Esophagus (tissue), 2 donors: ENCODE data around the gene ITPR1. TPM values are rescaled to one million over a fixed set of nuclear protein-coding genes. Genes with fewer than 3 reads are reported as not detected.

Experiments
- H3K27ac ChIP-seq, 2 donors: one replicate each; pipeline ENCODE4 v1.5.1; 2013; ENCODE audit warnings: low read depth in 2 of 2, mild to moderate bottlenecking in 2 of 2, inconsistent platforms in 1 of 2, low read length in 1 of 2, moderate library complexity in 1 of 2
- H3K27me3 ChIP-seq, 2 donors: one replicate each; pipeline ENCODE4 v1.6.1; 2013; ENCODE audit warnings: low read length in 2 of 2, control low read depth in 1 of 2, mild to moderate bottlenecking in 1 of 2; ENCODE audit not compliant: insufficient read depth in 2 of 2, control insufficient read depth in 1 of 2
- H3K36me3 ChIP-seq, 2 donors: one replicate each; pipeline ENCODE4 v1.6.1; 2013; ENCODE audit warnings: low read length in 1 of 2; ENCODE audit not compliant: control insufficient read depth in 2 of 2, insufficient read depth in 2 of 2
- H3K4me1 ChIP-seq, 2 donors: one replicate each; pipeline ENCODE4 v1.6.1; 2013; ENCODE audit warnings: low read length in 1 of 2; ENCODE audit not compliant: control insufficient read depth in 2 of 2, insufficient read depth in 2 of 2
- H3K4me3 ChIP-seq, 2 donors: one replicate each; pipeline ENCODE4 v1.5.1; 2013; ENCODE audit warnings: low read length in 2 of 2, mild to moderate bottlenecking in 2 of 2, low read depth in 1 of 2, moderate library complexity in 1 of 2
- H3K9me3 ChIP-seq, 2 donors: one replicate each; pipeline ENCODE4 v1.6.1; 2013; ENCODE audit warnings: mild to moderate bottlenecking in 2 of 2, low read depth in 1 of 2, low read length in 1 of 2, moderate library complexity in 1 of 2; ENCODE audit not compliant: control insufficient read depth in 2 of 2, insufficient read depth in 1 of 2
- WGBS, 2 donors: extraction: QIAGEN DNeasy Blood & Tissue Kit; methylation state at CpG; one replicate each; pipeline ENCODE4 v1.1.7; 2013; 5-methylcytosine and 5-hydroxymethylcytosine counted together
- polyA plus RNA-seq, 2 donors: library from polyadenylated mRNA; stranded (reverse); fragments of 200-250 nt; gene quantifications; one replicate each; pipeline ENCODE4 v1.2.3, GENCODE V29; 2013
- donor health status: healthy with polysubstance abuse.
- donor health status: Bipolar disorder and iron deficiency.

The ITPR1 gene
- polyA plus RNA-seq, 2 donors: 7.5 to 16.3 TPM

- H3K27ac ChIP-seq: no peak overlapping the region
- 80 to 84% methylated on average over 4 of the region's 4 CpGs for WGBS, 2 donors
- H3K9me3 ChIP-seq: no peaks in the 10 kb centered on the region
- no peak overlapping the region for H3K4me3 ChIP-seq
- no peaks in the 10 kb centered on the region for H3K4me1 ChIP-seq
- H3K27me3 ChIP-seq: no peaks in the 10 kb centered on the region
- no peaks in the 10 kb centered on the region for H3K36me3 ChIP-seq
These were observed 106.5 kb downstream of the ITPR1 start for GRCh38 chr3:4599612-4600011.

GRCh38 chr3:4600493-4600892, 107.3 kb downstream of the ITPR1 start:
- no peaks in the 10 kb centered on the region for H3K4me1 ChIP-seq
- no peaks in the 10 kb centered on the region for H3K9me3 ChIP-seq
- no peaks in the 10 kb centered on the region for H3K36me3 ChIP-seq
- WGBS, 2 donors: 64 to 66% methylated on average over 6 of the region's 6 CpGs
- no peak overlapping the region for H3K4me3 ChIP-seq
- H3K27me3 ChIP-seq: no peaks in the 10 kb centered on the region
- H3K27ac ChIP-seq: no peak overlapping the region

GRCh38 chr3:4601892-4602291, 108.7 kb downstream of the ITPR1 start:
- WGBS, 2 donors: 67 to 78% methylated on average over 3 of the region's 3 CpGs
- H3K27me3 ChIP-seq: no peaks in the 10 kb centered on the region
- no peaks in the 10 kb centered on the region for H3K4me1 ChIP-seq
- no peak overlapping the region for H3K4me3 ChIP-seq
- H3K36me3 ChIP-seq: no peaks in the 10 kb centered on the region
- no peaks in the 10 kb centered on the region for H3K9me3 ChIP-seq
- no peak overlapping the region for H3K27ac ChIP-seq

- no peak overlapping the region for H3K27ac ChIP-seq
- no peaks in the 10 kb centered on the region for H3K4me1 ChIP-seq
- 86 to 93% methylated on average over 5 of the region's 5 CpGs for WGBS, 2 donors
- H3K36me3 ChIP-seq: no peaks in the 10 kb centered on the region
- no peak overlapping the region for H3K4me3 ChIP-seq
- H3K9me3 ChIP-seq: no peaks in the 10 kb centered on the region
- no peaks in the 10 kb centered on the region for H3K27me3 ChIP-seq
These were observed 111.5 kb downstream of the ITPR1 start for GRCh38 chr3:4604693-4605092.

GRCh38 chr3:4606911-4607310, 113.8 kb downstream of the ITPR1 start:
- H3K27ac ChIP-seq: no peak overlapping the region
- H3K4me1 ChIP-seq: no peaks in the 10 kb centered on the region
- 71 to 73% methylated on average over 4 of the region's 4 CpGs for WGBS, 2 donors
- H3K36me3 ChIP-seq: no peaks in the 10 kb centered on the region
- H3K4me3 ChIP-seq: no peak overlapping the region
- H3K9me3 ChIP-seq: no peaks in the 10 kb centered on the region
- H3K27me3 ChIP-seq: no peaks in the 10 kb centered on the region

GRCh38 chr3:4613366-4613765, 120.2 kb downstream of the ITPR1 start:
- H3K27ac ChIP-seq: no peak overlapping the region
- no peaks in the 10 kb centered on the region for H3K36me3 ChIP-seq
- H3K27me3 ChIP-seq: no peaks in the 10 kb centered on the region
- no peak overlapping the region for H3K4me3 ChIP-seq
- no peaks in the 10 kb centered on the region for H3K4me1 ChIP-seq
- 58 to 81% methylated on average over 3 of the region's 3 CpGs for WGBS, 2 donors
- H3K9me3 ChIP-seq: no peaks in the 10 kb centered on the region

GRCh38 chr3:4614070-4614469, 120.9 kb downstream of the ITPR1 start:
- H3K4me3 ChIP-seq: no peak overlapping the region
- H3K27me3 ChIP-seq: no peaks in the 10 kb centered on the region
- H3K9me3 ChIP-seq: no peaks in the 10 kb centered on the region
- no peak overlapping the region for H3K27ac ChIP-seq
- 83 to 86% methylated on average over 5 of the region's 5 CpGs for WGBS, 2 donors
- no peaks in the 10 kb centered on the region for H3K36me3 ChIP-seq
- no peaks in the 10 kb centered on the region for H3K4me1 ChIP-seq

GRCh38 chr3:4614927-4615326, 121.8 kb downstream of the ITPR1 start:
- Histone ChIP-seq H3K27me3 (no peaks in the 10 kb centered on the region), H3K4me1 (no peaks in the 10 kb centered on the region), H3K4me3 (no peak overlapping the region), H3K9me3 (no peaks in the 10 kb centered on the region), H3K27ac (no peak overlapping the region), H3K36me3 (no peaks in the 10 kb centered on the region)
- 82 to 88% methylated on average over 3 of the region's 3 CpGs for WGBS, 2 donors

GRCh38 chr3:4615750-4616149, 122.6 kb downstream of the ITPR1 start:
- Histone ChIP-seq H3K36me3 (no peaks in the 10 kb centered on the region), H3K4me1 (no peaks in the 10 kb centered on the region), H3K4me3 (no peak overlapping the region), H3K9me3 (no peaks in the 10 kb centered on the region), H3K27me3 (no peaks in the 10 kb centered on the region), H3K27ac (no peak overlapping the region)
- 35 to 39% methylated on average over 3 of the region's 3 CpGs for WGBS, 2 donors

GRCh38 chr3:4623421-4623999, 130.4 kb downstream of the ITPR1 start:
- Histone ChIP-seq H3K4me1 (no peaks in the 10 kb centered on the region), H3K27me3 (no peaks in the 10 kb centered on the region), H3K4me3 (no peak overlapping the region), H3K36me3 (no peaks in the 10 kb centered on the region), H3K9me3 (no peaks in the 10 kb centered on the region), H3K27ac (no peak overlapping the region)
- 79 to 81% methylated on average over 4 of the region's 4 CpGs for WGBS, 2 donors
